ENCODE data around the gene TP63.

DNA sequence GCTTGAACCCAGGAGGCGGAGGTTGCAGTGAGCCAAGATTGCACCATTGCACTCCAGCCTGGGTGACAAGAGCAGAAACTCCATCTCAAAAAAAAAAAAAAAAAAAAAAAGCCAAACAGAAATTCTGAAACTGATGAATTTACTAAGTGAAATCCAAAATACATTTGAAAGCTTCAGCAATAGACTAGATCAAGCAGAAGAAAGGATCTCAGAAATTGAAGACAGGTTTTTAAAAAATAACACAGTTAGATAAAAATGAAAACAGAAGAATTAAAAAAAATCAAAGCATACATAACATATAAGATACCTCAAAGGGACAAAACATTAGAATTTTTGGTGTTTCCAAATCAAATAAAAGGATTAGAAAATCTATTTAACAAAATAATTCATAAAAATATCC, 114.4 kb downstream of the TP63 start:
- TF ChIP-seq, protein P1, sequence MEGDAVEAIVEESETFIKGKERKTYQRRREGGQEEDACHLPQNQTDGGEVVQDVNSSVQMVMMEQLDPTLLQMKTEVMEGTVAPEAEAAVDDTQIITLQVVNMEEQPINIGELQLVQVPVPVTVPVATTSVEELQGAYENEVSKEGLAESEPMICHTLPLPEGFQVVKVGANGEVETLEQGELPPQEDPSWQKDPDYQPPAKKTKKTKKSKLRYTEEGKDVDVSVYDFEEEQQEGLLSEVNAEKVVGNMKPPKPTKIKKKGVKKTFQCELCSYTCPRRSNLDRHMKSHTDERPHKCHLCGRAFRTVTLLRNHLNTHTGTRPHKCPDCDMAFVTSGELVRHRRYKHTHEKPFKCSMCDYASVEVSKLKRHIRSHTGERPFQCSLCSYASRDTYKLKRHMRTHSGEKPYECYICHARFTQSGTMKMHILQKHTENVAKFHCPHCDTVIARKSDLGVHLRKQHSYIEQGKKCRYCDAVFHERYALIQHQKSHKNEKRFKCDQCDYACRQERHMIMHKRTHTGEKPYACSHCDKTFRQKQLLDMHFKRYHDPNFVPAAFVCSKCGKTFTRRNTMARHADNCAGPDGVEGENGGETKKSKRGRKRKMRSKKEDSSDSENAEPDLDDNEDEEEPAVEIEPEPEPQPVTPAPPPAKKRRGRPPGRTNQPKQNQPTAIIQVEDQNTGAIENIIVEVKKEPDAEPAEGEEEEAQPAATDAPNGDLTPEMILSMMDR (conservative IDR thresholded peaks at IDR 0.05), result no peak
- no peak for TF ChIP-seq EZH2 (IDR thresholded peaks at IDR 0.05; ENCODE audit: low read depth)

Measured in PC-9 (cell line).